Keratinocyte (primary cell): ENCODE data around the gene LPA. TPM values are rescaled to one million over a fixed set of nuclear protein-coding genes. Genes with fewer than 3 reads are reported as not detected.
"Not testable (repeated sequence)": the region's sequence is repeated elsewhere in the genome, so short reads cannot be mapped to it uniquely, and the experiment has no call there.

ENCODE experiments used
- DNase-seq: peaks from one replicate; pipeline ENCODE4 v3.0.0-alpha.2; 2011; ENCODE audit warnings: low read depth, missing footprints, low spot score
- FAIRE-seq: peaks from 2 replicates; lab custom pipeline; 2011; peaks lifted over from hg19 to GRCh38; lab: Jason Lieb, UNC
- H2AFZ ChIP-seq: 2 replicates; pipeline ENCODE4 v1.6.0; 2012; ENCODE audit warnings: low read length, control low read depth, inconsistent platforms; ENCODE audit not compliant: control insufficient read depth
- H3K27ac ChIP-seq: 2 replicates; pipeline ENCODE4 v1.5.1; 2011; ENCODE audit warnings: low read length; ENCODE audit not compliant: control insufficient read depth, insufficient read depth
- H3K27me3 ChIP-seq: 3 replicates; pipeline ENCODE4 v1.6.0; 2011; ENCODE audit warnings: low read length; ENCODE audit not compliant: control insufficient read depth, insufficient read depth; ENCODE audit errors: extremely low read depth
- H3K36me3 ChIP-seq, 2 experiments: 2 replicates in 1 of 2; 3 replicates in 1 of 2; pipeline ENCODE4 v1.5.1; 2011; ENCODE audit warnings: low read length in 2 of 2, mild to moderate bottlenecking in 1 of 2; ENCODE audit not compliant: control insufficient read depth in 2 of 2, insufficient read depth in 2 of 2; ENCODE audit errors: extremely low read depth in 1 of 2
- H3K4me1 ChIP-seq: 3 replicates; pipeline ENCODE4 v1.5.1; 2011; ENCODE audit warnings: low read length; ENCODE audit not compliant: control insufficient read depth, insufficient read depth; ENCODE audit errors: extremely low read depth
- H3K4me2 ChIP-seq: 3 replicates; pipeline ENCODE4 v1.6.0; 2011; ENCODE audit warnings: low read depth, low read length; ENCODE audit not compliant: control insufficient read depth, insufficient read depth; ENCODE audit errors: extremely low read depth
- H3K4me3 ChIP-seq, 3 experiments: fragments of 200-600 bp in 1 of 3; sonication (generic) in 1 of 3; 2 replicates in 2 of 3; 3 replicates in 1 of 3; pipeline ENCODE4 v1.5.1; 2011 to 2016; ENCODE audit warnings: low read length in 3 of 3, mild to moderate bottlenecking in 3 of 3, control low read depth in 2 of 3, inconsistent platforms in 1 of 3, low read depth in 1 of 3, mixed read lengths in 1 of 3, mixed run types in 1 of 3, moderate library complexity in 1 of 3; ENCODE audit not compliant: control insufficient read depth in 2 of 3, insufficient read depth in 2 of 3; ENCODE audit errors: extremely low read depth in 1 of 3
- H3K79me2 ChIP-seq: 2 replicates; pipeline ENCODE4 v1.6.0; 2012; ENCODE audit warnings: low read length; ENCODE audit not compliant: control insufficient read depth, insufficient read depth
- H3K9ac ChIP-seq: 3 replicates; pipeline ENCODE4 v1.6.0; 2011; ENCODE audit warnings: low read length; ENCODE audit not compliant: control insufficient read depth, insufficient read depth; ENCODE audit errors: extremely low read depth
- H3K9me1 ChIP-seq: 3 replicates; pipeline ENCODE4 v1.6.0; 2011; ENCODE audit warnings: low read length; ENCODE audit not compliant: control insufficient read depth, insufficient read depth; ENCODE audit errors: extremely low read depth
- H3K9me3 ChIP-seq: 2 replicates; pipeline ENCODE4 v1.5.1; 2012; ENCODE audit warnings: low read depth, low read length; ENCODE audit not compliant: control insufficient read depth
- H4K20me1 ChIP-seq: 3 replicates; pipeline ENCODE4 v1.6.0; 2011; ENCODE audit warnings: low read length; ENCODE audit not compliant: control insufficient read depth, insufficient read depth; ENCODE audit errors: extremely low read depth
- EZH2 ChIP-seq: IDR thresholded peaks from one replicate; pipeline ENCODE4 v1.6.1; 2012; ENCODE audit warnings: inconsistent platforms, mild to moderate bottlenecking, low read length, moderate library complexity
- dilution Hi-C: fragments of 300-500 bp; cut with MboI; formaldehyde crosslinking; loops from one replicate; pipeline ENCODE4 v1.7.0; 2020; ENCODE audit warnings: low sequenced_read_pairs; ENCODE audit not compliant: extremely low pct_ligation_motif_present
- polyA plus RNA-seq, 5 experiments: library from polyadenylated mRNA; depleted of rRNA in 3 of 5; stranded (reverse) in 3 of 5; stranded (forward) in 1 of 5; unstranded in 1 of 5; fragments of >200 nt; gene quantifications; 1 replicate in 1 of 5; 2 replicates in 3 of 5; 3 replicates in 1 of 5; pipeline versions ENCODE4 v1.2.1 to v1.2.3, GENCODE V29; 2011 to 2012; ENCODE audit warnings: missing spikeins in 2 of 5, low read depth in 1 of 5, low replicate concordance in 1 of 5
- TF ChIP-seq, protein P1 (sequence below), 3 experiments: IDR thresholded peaks in 1 of 3; conservative IDR thresholded peaks in 1 of 3; optimal IDR thresholded peaks in 1 of 3; 2 replicates in 2 of 3; 3 replicates in 1 of 3; pipeline versions ENCODE3 to v1.5.1; 2011; ENCODE audit warnings: low read length in 3 of 3, mild to moderate bottlenecking in 3 of 3, moderate library complexity in 2 of 3, control low read depth in 1 of 3, inconsistent platforms in 1 of 3; ENCODE audit not compliant: insufficient read depth in 2 of 3; ENCODE audit errors: extremely low read depth in 1 of 3

LPA gene
- polyA plus RNA-seq, 1 donor (not counting 4 experiments of a cell fraction or from before 2014, with no cell fraction given) = not detected

DNA sequence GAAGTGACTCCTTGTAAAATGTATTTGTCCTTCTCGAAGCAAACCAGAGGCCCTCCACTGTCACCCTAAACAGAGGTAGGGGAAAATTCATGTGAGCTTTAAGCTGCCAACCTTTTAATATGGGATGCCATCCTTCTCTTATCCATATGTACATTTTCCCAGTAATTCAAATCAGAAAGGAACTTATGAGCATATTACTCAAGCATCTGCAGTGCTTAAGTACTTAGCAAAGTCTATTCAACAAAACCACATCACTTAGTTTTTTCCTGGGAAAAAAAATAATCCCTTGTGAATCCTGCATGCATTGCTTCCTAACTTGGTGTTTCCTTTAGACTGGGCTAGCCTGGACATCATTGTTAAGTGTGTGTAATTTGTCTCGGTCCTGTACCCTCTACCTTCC is 132.2 kb downstream of the LPA start:
- H3K9ac ChIP-seq = no peak overlapping the region
- no peaks in the 10 kb centered on the region for H3K79me2 ChIP-seq
- no peak overlapping the region for H3K4me2 ChIP-seq
- H3K27ac ChIP-seq = no peak overlapping the region
- DNase-seq (no peak), FAIRE-seq (no peak)
- no peaks in the 10 kb centered on the region for H4K20me1 ChIP-seq
- no peaks in the 10 kb centered on the region for H3K9me1 ChIP-seq
- no peak overlapping the region for H3K4me3 ChIP-seq
- TF ChIP-seq, protein P1, sequence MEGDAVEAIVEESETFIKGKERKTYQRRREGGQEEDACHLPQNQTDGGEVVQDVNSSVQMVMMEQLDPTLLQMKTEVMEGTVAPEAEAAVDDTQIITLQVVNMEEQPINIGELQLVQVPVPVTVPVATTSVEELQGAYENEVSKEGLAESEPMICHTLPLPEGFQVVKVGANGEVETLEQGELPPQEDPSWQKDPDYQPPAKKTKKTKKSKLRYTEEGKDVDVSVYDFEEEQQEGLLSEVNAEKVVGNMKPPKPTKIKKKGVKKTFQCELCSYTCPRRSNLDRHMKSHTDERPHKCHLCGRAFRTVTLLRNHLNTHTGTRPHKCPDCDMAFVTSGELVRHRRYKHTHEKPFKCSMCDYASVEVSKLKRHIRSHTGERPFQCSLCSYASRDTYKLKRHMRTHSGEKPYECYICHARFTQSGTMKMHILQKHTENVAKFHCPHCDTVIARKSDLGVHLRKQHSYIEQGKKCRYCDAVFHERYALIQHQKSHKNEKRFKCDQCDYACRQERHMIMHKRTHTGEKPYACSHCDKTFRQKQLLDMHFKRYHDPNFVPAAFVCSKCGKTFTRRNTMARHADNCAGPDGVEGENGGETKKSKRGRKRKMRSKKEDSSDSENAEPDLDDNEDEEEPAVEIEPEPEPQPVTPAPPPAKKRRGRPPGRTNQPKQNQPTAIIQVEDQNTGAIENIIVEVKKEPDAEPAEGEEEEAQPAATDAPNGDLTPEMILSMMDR (optimal IDR thresholded peaks at IDR 0.05 in 1 of 3, IDR thresholded peaks at IDR 0.05 in 1 of 3, conservative IDR thresholded peaks at IDR 0.05 in 1 of 3; ENCODE audit: extremely low read depth in 1 of 3, insufficient read depth in 2 of 3, low read length in 3 of 3) = no peak
- dilution Hi-C loops = no loop called here
- no peaks in the 10 kb centered on the region for H3K27me3 ChIP-seq
- H3K36me3 ChIP-seq = no peaks in the 10 kb centered on the region
- no peak overlapping the region for H2AFZ ChIP-seq
- H3K9me3 ChIP-seq = no peaks in the 10 kb centered on the region
- H3K4me1 ChIP-seq = no peaks in the 10 kb centered on the region

- H3K9me3 ChIP-seq, FAIRE-seq, dilution Hi-C loops: not testable (repeated sequence)
These were observed 134.6 kb downstream of the LPA start for GRCh38 chr6:160529524-160529923.

GRCh38 chr6:160523223-160523622 is 140.9 kb downstream of the LPA start:
- no peak overlapping the region for H3K4me2 ChIP-seq
- no peaks in the 10 kb centered on the region for H3K27me3 ChIP-seq
- no peak for DNase-seq
- H3K36me3 ChIP-seq = no peaks in the 10 kb centered on the region
- H3K4me1 ChIP-seq = no peaks in the 10 kb centered on the region
- dilution Hi-C loops = no loop called here
- no peaks in the 10 kb centered on the region for H4K20me1 ChIP-seq
- H3K9ac ChIP-seq = no peak overlapping the region
- H3K9me3 ChIP-seq = no peaks in the 10 kb centered on the region
- no peak overlapping the region for H3K27ac ChIP-seq
- no peak for FAIRE-seq
- no peak overlapping the region for H2AFZ ChIP-seq
- no peaks in the 10 kb centered on the region for H3K79me2 ChIP-seq
- no peaks in the 10 kb centered on the region for H3K9me1 ChIP-seq
- TF ChIP-seq, protein P1 (optimal IDR thresholded peaks at IDR 0.05 in 1 of 3, IDR thresholded peaks at IDR 0.05 in 1 of 3, conservative IDR thresholded peaks at IDR 0.05 in 1 of 3; ENCODE audit: extremely low read depth in 1 of 3, insufficient read depth in 2 of 3, low read length in 3 of 3) = no peak
- no peak for TF ChIP-seq EZH2
- no peak overlapping the region for H3K4me3 ChIP-seq

More at GRCh38 chr6:160529524-160529923, 134.6 kb downstream of the LPA start:
- not testable (repeated sequence) for H3K27me3 ChIP-seq, H3K79me2 ChIP-seq, H3K4me3 ChIP-seq, H3K9me1 ChIP-seq, H2AFZ ChIP-seq, DNase-seq, H3K9ac ChIP-seq, H3K27ac ChIP-seq, H3K4me1 ChIP-seq, H4K20me1 ChIP-seq, H3K4me2 ChIP-seq, H3K36me3 ChIP-seq
